ENCODE measurements around the gene ATG2A.

The ATG2A gene

GRCh38 chr11:64883575-64883974 lies 33.4 kb downstream of the ATG2A start:
- no peak for DNase-seq

- DNase-seq = no peak
Observed at GRCh38 chr11:64882243-64882642, 34.8 kb downstream of the ATG2A start.

- no peak for DNase-seq
Observed at GRCh38 chr11:64881476-64881875, 35.5 kb downstream of the ATG2A start.

GRCh38 chr11:64880240-64881001 lies 36.6 kb downstream of the ATG2A start:
- DNase-seq = no peak

- DNase-seq = no peak
Observed at GRCh38 chr11:64879244-64879900, 37.6 kb downstream of the ATG2A start.

- peak; percentile 93 for DNase-seq
Observed at GRCh38 chr11:64878494-64879243, 38.3 kb downstream of the ATG2A start, which contains the start of gene EHD1. Gene EHD1 (minus strand): TSS chr11:64878621. CDS start chr11:64878464, 157 bp downstream.

GRCh38 chr11:64878223-64878493 lies 38.9 kb downstream of the ATG2A start:
- DNase-seq = no peak

- DNase-seq = peak; percentile 31
Observed at GRCh38 chr11:64877390-64878222, 39.4 kb downstream of the ATG2A start.

- DNase-seq = no peak
Observed at GRCh38 chr11:64876835-64877341, 40.1 kb downstream of the ATG2A start.

- no peak for DNase-seq
Observed at GRCh38 chr11:64876229-64876750, 40.7 kb downstream of the ATG2A start.

GRCh38 chr11:64875369-64876228 lies 41.4 kb downstream of the ATG2A start:
- peak; percentile 91 for DNase-seq

GRCh38 chr11:64874308-64875240 lies 42.4 kb downstream of the ATG2A start:
- no peak for DNase-seq

GRCh38 chr11:64872790-64873488 lies 44.1 kb downstream of the ATG2A start:
- DNase-seq = no peak

- DNase-seq = no peak
Observed at GRCh38 chr11:64871492-64871891, 45.5 kb downstream of the ATG2A start.

- DNase-seq = no peak
Observed at GRCh38 chr11:64870893-64871466, 46.0 kb downstream of the ATG2A start.

- DNase-seq = peak; percentile 78
Observed at GRCh38 chr11:64870176-64870892, 46.7 kb downstream of the ATG2A start.

GRCh38 chr11:64869571-64870175 lies 47.3 kb downstream of the ATG2A start:
- DNase-seq = no peak

- no peak for DNase-seq
Observed at GRCh38 chr11:64868904-64869570, 48.0 kb downstream of the ATG2A start.

Data from GF-D8 (cell line).